DOHH2 (cell line): Measurements from ENCODE around the gene RALA.

Experiments used
- H3F3A ChIP-seq: fragments of 200-600 bp; sonication (generic), shearing (Covaris generic); 2 replicates; pipeline ENCODE4 v1.6.0; 2016; ENCODE audit warnings: antibody characterized with exemption, mild to moderate bottlenecking; ENCODE audit not compliant: control insufficient read depth, insufficient read depth
- H3K27ac ChIP-seq: fragments of 200-600 bp; sonication (generic); 2 replicates; pipeline ENCODE4 v1.5.1; 2014; ENCODE audit warnings: low read depth, mild to moderate bottlenecking, low read length, moderate library complexity
- H3K27me3 ChIP-seq: fragments of 200-600 bp; sonication (generic); 2 replicates; pipeline ENCODE4 v1.6.1; 2014; ENCODE audit warnings: mild to moderate bottlenecking, low read length, mixed read lengths; ENCODE audit not compliant: control insufficient read depth
- H3K36me3 ChIP-seq: fragments of 200-600 bp; sonication (generic); 2 replicates; pipeline ENCODE4 v1.6.1; 2014; ENCODE audit warnings: mild to moderate bottlenecking, low read length, moderate library complexity, mixed read lengths; ENCODE audit not compliant: control insufficient read depth
- H3K4me1 ChIP-seq: fragments of 200-600 bp; sonication (generic); 2 replicates; pipeline ENCODE4 v1.6.1; 2014; ENCODE audit warnings: mild to moderate bottlenecking, low read length, mixed read lengths; ENCODE audit not compliant: control insufficient read depth
- H3K4me2 ChIP-seq: fragments of 200-600 bp; sonication (generic); 2 replicates; pipeline ENCODE4 v1.6.0; 2014; ENCODE audit warnings: mild to moderate bottlenecking, low read length, moderate library complexity
- H3K4me3 ChIP-seq: fragments of 200-600 bp; sonication (generic); 2 replicates; pipeline ENCODE4 v1.5.1; 2014; ENCODE audit warnings: mild to moderate bottlenecking, low read length, mixed read lengths
- H3K79me2 ChIP-seq: fragments of 200-600 bp; sonication (generic); 2 replicates; pipeline ENCODE4 v1.6.1; 2014; ENCODE audit warnings: mild to moderate bottlenecking, low read length, mixed read lengths; ENCODE audit not compliant: control insufficient read depth
- H3K9me2 ChIP-seq: fragments of 200-600 bp; sonication (generic); replicated peaks from 2 replicates; pipeline ENCODE4 v1.6.1; 2014; ENCODE audit warnings: mild to moderate bottlenecking, low read length, mixed read lengths; ENCODE audit not compliant: control insufficient read depth
- H3K9me3 ChIP-seq: fragments of 200-600 bp; sonication (generic); 2 replicates; pipeline ENCODE4 v1.6.1; 2014; ENCODE audit warnings: antibody characterized with exemption, low read length, mixed read lengths; ENCODE audit not compliant: control insufficient read depth, insufficient read depth
- H4K20me1 ChIP-seq: fragments of 200-600 bp; sonication (generic); 2 replicates; pipeline ENCODE4 v1.6.0; 2014; ENCODE audit warnings: low read depth, mild to moderate bottlenecking, antibody characterized with exemption, low read length, moderate library complexity; ENCODE audit not compliant: control insufficient read depth, insufficient read depth
- CTCF ChIP-seq: fragments of 200-600 bp; sonication (generic); IDR thresholded peaks from one replicate; pipeline ENCODE4 v1.5.1; 2014; ENCODE audit warnings: antibody characterized with exemption, mild to moderate bottlenecking, low read depth, low read length; ENCODE audit not compliant: poor library complexity, severe bottlenecking
- EZH2phosphoT487 ChIP-seq: fragments of 200-600 bp; sonication (generic); IDR thresholded peaks from 2 replicates; pipeline ENCODE4 v1.6.1; 2017; ENCODE audit warnings: borderline replicate concordance, mild to moderate bottlenecking, antibody characterized with exemption, low read length, moderate library complexity, mixed read lengths

RALA gene

GRCh38 chr7:39661960-39662359 lies 38.6 kb downstream of the RALA start:
- H3K9me2 ChIP-seq: no peaks in the 10 kb centered on the region
- TF ChIP-seq CTCF (no peak), EZH2phosphoT487 (no peak)
- no peaks in the 10 kb centered on the region for H3K4me1 ChIP-seq

GRCh38 chr7:39663263-39663662 lies 39.9 kb downstream of the RALA start:
- H3K4me2 ChIP-seq: no peak overlapping the region
- H3K4me3 ChIP-seq: no peak overlapping the region
- H3K4me1 ChIP-seq: peaks cover 5% of the 10 kb centered on the region
- H4K20me1 ChIP-seq: no peaks in the 10 kb centered on the region
- H3K27ac ChIP-seq: no peak overlapping the region
- TF ChIP-seq EZH2phosphoT487 (no peak), CTCF (no peak)
- H3K27me3 ChIP-seq: no peaks in the 10 kb centered on the region
- H3K9me3 ChIP-seq: peaks cover 11% of the 10 kb centered on the region; the same call in 1 of the 2 replicates
- H3K9me2 ChIP-seq: no peaks in the 10 kb centered on the region
- peaks cover 8% of the 10 kb centered on the region; the same call in 1 of the 2 replicates for H3K36me3 ChIP-seq
- peaks cover 13% of the 10 kb centered on the region for H3K79me2 ChIP-seq
- H3F3A ChIP-seq: no peaks in the 10 kb centered on the region

More at GRCh38 chr7:39661960-39662359, 38.6 kb downstream of the RALA start:
- H3K4me2 ChIP-seq: no peak overlapping the region
- no peaks in the 10 kb centered on the region for H4K20me1 ChIP-seq
- H3K36me3 ChIP-seq: peaks cover 8% of the 10 kb centered on the region; the same call in 1 of the 2 replicates
- peaks cover 26% of the 10 kb centered on the region for H3K79me2 ChIP-seq
- H3K27ac ChIP-seq: no peak overlapping the region
- H3F3A ChIP-seq: no peaks in the 10 kb centered on the region
- H3K4me3 ChIP-seq: no peak overlapping the region
- H3K27me3 ChIP-seq: no peaks in the 10 kb centered on the region
- H3K9me3 ChIP-seq: peaks cover 11% of the 10 kb centered on the region; the same call in 1 of the 2 replicates

GRCh38 chr7:39664057-39664456 lies 40.7 kb downstream of the RALA start:
- Histone ChIP-seq H3K27ac (no peak overlapping the region), H3F3A (no peaks in the 10 kb centered on the region), H3K4me2 (no peak overlapping the region), H4K20me1 (no peaks in the 10 kb centered on the region), H3K79me2 (peaks cover 8% of the 10 kb centered on the region), H3K4me1 (peaks cover 5% of the 10 kb centered on the region), H3K9me3 (peaks cover 11% of the 10 kb centered on the region; the same call in 1 of the 2 replicates), H3K36me3 (peaks cover 8% of the 10 kb centered on the region; the same call in 1 of the 2 replicates), H3K4me3 (no peak overlapping the region), H3K27me3 (no peaks in the 10 kb centered on the region), H3K9me2 (no peaks in the 10 kb centered on the region)
- no peak for TF ChIP-seq CTCF
- no peak for TF ChIP-seq EZH2phosphoT487

GRCh38 chr7:39664585-39664984 lies 41.2 kb downstream of the RALA start:
- TF ChIP-seq EZH2phosphoT487 (no peak), CTCF (no peak)
- Histone ChIP-seq H4K20me1 (no peaks in the 10 kb centered on the region), H3F3A (no peaks in the 10 kb centered on the region), H3K27me3 (no peaks in the 10 kb centered on the region), H3K9me3 (peaks cover 11% of the 10 kb centered on the region; the same call in 1 of the 2 replicates), H3K4me2 (no peak overlapping the region), H3K4me1 (peaks cover 5% of the 10 kb centered on the region), H3K9me2 (no peaks in the 10 kb centered on the region), H3K27ac (no peak overlapping the region), H3K36me3 (peaks cover 8% of the 10 kb centered on the region; the same call in 1 of the 2 replicates), H3K4me3 (no peak overlapping the region), H3K79me2 (peaks cover 6% of the 10 kb centered on the region)
